ENCODE results near the gene APLF. TPM values are rescaled to one million over a fixed set of nuclear protein-coding genes. Genes with fewer than 3 reads are reported as not detected.

APLF gene
- total RNA-seq, 4 donors from 2014 or later, result 0.70 to 9.1 (median 2.0) TPM

DNA sequence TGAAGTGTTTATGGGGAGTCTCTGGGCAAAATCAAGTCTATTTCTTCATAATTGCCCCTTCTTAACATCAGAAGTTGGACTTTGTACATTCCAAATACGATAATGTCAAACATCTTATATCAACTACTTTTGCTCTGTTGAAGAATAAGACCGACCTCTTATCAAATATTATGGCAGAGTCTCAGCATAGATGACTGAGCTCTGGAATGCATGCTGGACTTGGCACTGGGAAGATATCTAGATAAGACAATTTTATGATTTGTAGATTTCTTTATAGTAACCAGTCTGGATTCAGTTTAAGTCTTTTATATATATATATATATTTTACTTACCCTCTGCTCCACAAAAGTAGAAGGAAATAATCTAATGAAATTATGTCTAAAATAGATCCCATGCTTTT is 8.2 kb downstream of the APLF start:
- no peaks in the 10 kb centered on the region for H3K36me3 ChIP-seq
- DNase-seq, result no peak
- no peak overlapping the region for H3K4me3 ChIP-seq
- no peak for TF ChIP-seq POLR2A (IDR thresholded peaks at IDR 0.05)
- TF ChIP-seq, protein P1, sequence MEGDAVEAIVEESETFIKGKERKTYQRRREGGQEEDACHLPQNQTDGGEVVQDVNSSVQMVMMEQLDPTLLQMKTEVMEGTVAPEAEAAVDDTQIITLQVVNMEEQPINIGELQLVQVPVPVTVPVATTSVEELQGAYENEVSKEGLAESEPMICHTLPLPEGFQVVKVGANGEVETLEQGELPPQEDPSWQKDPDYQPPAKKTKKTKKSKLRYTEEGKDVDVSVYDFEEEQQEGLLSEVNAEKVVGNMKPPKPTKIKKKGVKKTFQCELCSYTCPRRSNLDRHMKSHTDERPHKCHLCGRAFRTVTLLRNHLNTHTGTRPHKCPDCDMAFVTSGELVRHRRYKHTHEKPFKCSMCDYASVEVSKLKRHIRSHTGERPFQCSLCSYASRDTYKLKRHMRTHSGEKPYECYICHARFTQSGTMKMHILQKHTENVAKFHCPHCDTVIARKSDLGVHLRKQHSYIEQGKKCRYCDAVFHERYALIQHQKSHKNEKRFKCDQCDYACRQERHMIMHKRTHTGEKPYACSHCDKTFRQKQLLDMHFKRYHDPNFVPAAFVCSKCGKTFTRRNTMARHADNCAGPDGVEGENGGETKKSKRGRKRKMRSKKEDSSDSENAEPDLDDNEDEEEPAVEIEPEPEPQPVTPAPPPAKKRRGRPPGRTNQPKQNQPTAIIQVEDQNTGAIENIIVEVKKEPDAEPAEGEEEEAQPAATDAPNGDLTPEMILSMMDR (IDR thresholded peaks at IDR 0.05), result no peak
- no peak overlapping the region for H3K27ac ChIP-seq
- no peaks in the 10 kb centered on the region for H3K9me3 ChIP-seq
- H3K4me1 ChIP-seq, result no peaks in the 10 kb centered on the region
- no peaks in the 10 kb centered on the region for H3K27me3 ChIP-seq

GRCh38 chr2:68476454-68476853 is 9.1 kb downstream of the APLF start:
- Histone ChIP-seq H3K4me1 (no peaks in the 10 kb centered on the region), H3K27me3 (no peaks in the 10 kb centered on the region), H3K9me3 (no peaks in the 10 kb centered on the region), H3K4me3 (no peak overlapping the region), H3K27ac (no peak overlapping the region), H3K36me3 (no peaks in the 10 kb centered on the region)
- TF ChIP-seq, protein P1 (IDR thresholded peaks at IDR 0.05), result no peak
- no peak for TF ChIP-seq POLR2A (IDR thresholded peaks at IDR 0.05)
- no peak for DNase-seq

DNA sequence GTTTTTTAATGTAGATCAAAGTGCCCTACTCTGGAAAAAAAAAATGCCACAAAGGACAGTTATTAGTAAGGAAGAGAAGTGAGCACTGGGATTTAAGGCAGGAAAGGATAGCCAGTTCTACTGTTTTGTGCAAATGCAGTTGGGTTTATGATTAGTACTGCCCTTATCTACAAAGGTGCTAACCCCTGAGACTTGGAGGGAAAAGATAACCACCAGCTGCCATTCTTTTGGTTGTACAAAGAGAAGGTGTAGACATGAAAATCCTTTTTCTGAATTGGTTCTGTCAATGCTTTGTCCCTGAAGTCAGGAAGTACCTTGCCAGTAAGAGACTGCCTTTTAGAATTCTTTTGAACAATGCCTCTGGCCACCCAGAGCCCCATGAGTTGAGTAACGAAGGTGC is 11.3 kb downstream of the APLF start:
- Histone ChIP-seq H3K9me3 (no peaks in the 10 kb centered on the region), H3K36me3 (no peaks in the 10 kb centered on the region), H3K4me1 (no peaks in the 10 kb centered on the region), H3K27me3 (no peaks in the 10 kb centered on the region), H3K4me3 (no peak overlapping the region), H3K27ac (no peak overlapping the region)
- no peak for DNase-seq
- TF ChIP-seq POLR2A (IDR thresholded peaks at IDR 0.05), result no peak
- TF ChIP-seq, protein P1 (IDR thresholded peaks at IDR 0.05), result no peak

DNA sequence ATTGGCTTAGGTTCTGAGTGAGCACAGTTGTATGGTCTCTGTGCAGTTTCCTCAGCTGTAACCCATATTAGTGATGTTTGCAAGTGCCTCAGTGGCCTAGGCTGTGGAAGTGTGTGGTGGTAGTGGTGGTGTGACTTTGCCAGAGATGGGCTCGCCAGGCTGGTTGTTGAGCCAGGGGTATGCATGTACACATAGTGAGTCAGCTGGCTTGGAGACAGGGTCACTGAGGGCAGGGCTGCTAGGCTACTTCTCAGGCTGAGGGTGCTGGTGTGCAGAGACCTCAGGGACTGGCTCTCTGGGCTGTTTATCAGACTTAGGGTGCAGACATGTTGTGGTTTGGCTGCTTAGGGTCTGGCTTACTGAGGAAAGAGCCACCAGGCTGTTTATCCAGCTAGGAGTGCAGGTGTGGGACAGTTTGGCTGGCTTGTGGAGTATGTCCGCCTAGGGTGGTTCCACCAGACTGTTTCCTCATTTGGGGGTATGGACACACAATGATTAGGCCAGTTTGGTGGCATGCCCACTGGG is 15.0 kb downstream of the APLF start:
- Histone ChIP-seq H3K36me3 (no peaks in the 10 kb centered on the region), H3K4me3 (no peak overlapping the region), H3K27me3 (no peaks in the 10 kb centered on the region), H3K27ac (no peak overlapping the region), H3K9me3 (no peaks in the 10 kb centered on the region), H3K4me1 (no peaks in the 10 kb centered on the region)
- no peak for DNase-seq
- TF ChIP-seq, protein P1 (IDR thresholded peaks at IDR 0.05), result no peak
- TF ChIP-seq POLR2A (IDR thresholded peaks at IDR 0.05), result no peak

GRCh38 chr2:68483011-68483410 is 15.6 kb downstream of the APLF start:
- no peak overlapping the region for H3K4me3 ChIP-seq
- no peak for DNase-seq
- H3K36me3 ChIP-seq, result no peaks in the 10 kb centered on the region
- no peaks in the 10 kb centered on the region for H3K4me1 ChIP-seq
- H3K27ac ChIP-seq, result no peak overlapping the region
- TF ChIP-seq, protein P1 (IDR thresholded peaks at IDR 0.05), result no peak
- no peak for TF ChIP-seq POLR2A (IDR thresholded peaks at IDR 0.05)
- H3K27me3 ChIP-seq, result no peaks in the 10 kb centered on the region
- H3K9me3 ChIP-seq, result no peaks in the 10 kb centered on the region
